Coronary artery (tissue), 2 donors: ENCODE data around the gene ESR2.

Experiments used
- DNase-seq: peaks from one replicate; pipeline ENCODE4 v3.0.0-alpha.2; 2017; ENCODE audit warnings: low spot score
- H3K27ac ChIP-seq, 2 donors: fragments of 200-600 bp; sonication (generic); one replicate each; pipeline ENCODE4 v1.5.1; 2016 to 2019
- H3K4me3 ChIP-seq: fragments of 200-600 bp; sonication (generic); 2 replicates; pipeline ENCODE4 v1.5.1; 2016; ENCODE audit warnings: mild to moderate bottlenecking, moderate library complexity
- CTCF ChIP-seq: fragments of 200-600 bp; sonication (generic); IDR thresholded peaks from one replicate; pipeline ENCODE4 v1.5.1; 2019; ENCODE audit warnings: antibody characterized with exemption

Gene ESR2

GRCh38 chr14:64201296-64201695 lies 92.9 kb downstream of the ESR2 start:
- H3K27ac ChIP-seq: no peak overlapping the region
- no peak overlapping the region for H3K4me3 ChIP-seq
- TF ChIP-seq CTCF: no peak
- DNase-seq: no peak

GRCh38 chr14:64200170-64200569 lies 94.0 kb downstream of the ESR2 start:
- no peak for TF ChIP-seq CTCF
- peak overlapping the region in 1 of 2 donors; percentile 9 for H3K27ac ChIP-seq
- H3K4me3 ChIP-seq: no peak overlapping the region
- no peak for DNase-seq

GRCh38 chr14:64198486-64198885 lies 95.7 kb downstream of the ESR2 start:
- DNase-seq: no peak
- TF ChIP-seq CTCF: no peak
- H3K27ac ChIP-seq: no peak overlapping the region
- no peak overlapping the region for H3K4me3 ChIP-seq

GRCh38 chr14:64197996-64198395 lies 96.2 kb downstream of the ESR2 start:
- no peak for TF ChIP-seq CTCF
- no peak overlapping the region for H3K27ac ChIP-seq
- no peak overlapping the region for H3K4me3 ChIP-seq
- DNase-seq: no peak

- Histone ChIP-seq H3K27ac (peak overlapping the region in 1 of 2 donors; percentile 23), H3K4me3 (peak overlapping the region; percentile 62)
- TF ChIP-seq CTCF: no peak
- DNase-seq: no peak
Observed at GRCh38 chr14:64196814-64197411, 97.3 kb downstream of the ESR2 start.

GRCh38 chr14:64196056-64196455 lies 98.1 kb downstream of the ESR2 start:
- Histone ChIP-seq H3K27ac (no peak overlapping the region), H3K4me3 (no peak overlapping the region)
- TF ChIP-seq CTCF: no peak
- DNase-seq: no peak

GRCh38 chr14:64195199-64195598 lies 99.0 kb downstream of the ESR2 start:
- no peak overlapping the region for H3K4me3 ChIP-seq
- TF ChIP-seq CTCF: no peak
- no peak overlapping the region for H3K27ac ChIP-seq
- no peak for DNase-seq
